OCI-LY3 (cell line): ENCODE results near the gene CGREF1.

Source experiments
- H2AFZ ChIP-seq: fragments of 200-600, 300-600 bp; shearing (Covaris generic); 2 replicates; pipeline ENCODE4 v1.6.0; 2014; ENCODE audit warnings: antibody characterized with exemption, low read depth, low read length
- H3K27ac ChIP-seq: fragments of 200-600, 300-600 bp; sonication (generic); 2 replicates; pipeline ENCODE4 v1.5.1; 2014; ENCODE audit warnings: mild to moderate bottlenecking, low read length, moderate library complexity, mixed read lengths
- H3K27me3 ChIP-seq: fragments of 200-600, 300-600 bp; sonication (generic); 2 replicates; pipeline ENCODE4 v1.6.1; 2014; ENCODE audit warnings: low read depth, low read length, mixed read lengths
- H3K36me3 ChIP-seq: fragments of 200-600, 300-600 bp; sonication (generic); replicated peaks from 2 replicates; pipeline ENCODE3; 2014; ENCODE audit warnings: low read depth, low read length, mixed read lengths
- H3K4me1 ChIP-seq: fragments of 300-600, 200-600 bp; sonication (generic); 2 replicates; pipeline ENCODE4 v1.6.1; 2014; ENCODE audit warnings: low read length, mixed read lengths
- H3K4me2 ChIP-seq: fragments of 200-600, 300-600 bp; sonication (generic); 2 replicates; pipeline ENCODE4 v1.6.1; 2014; ENCODE audit warnings: low read length, mixed read lengths
- H3K4me3 ChIP-seq: fragments of 300-600, 200-600 bp; sonication (generic); 2 replicates; pipeline ENCODE4 v1.5.1; 2014; ENCODE audit warnings: antibody characterized with exemption, mild to moderate bottlenecking, low read length, moderate library complexity
- H3K79me2 ChIP-seq: fragments of 300-600, 200-600 bp; shearing (Covaris generic); 2 replicates; pipeline ENCODE4 v1.6.1; 2014; ENCODE audit warnings: mild to moderate bottlenecking, low read length, mixed read lengths
- H3K9ac ChIP-seq: fragments of 300-600, 200-600 bp; shearing (Covaris generic); 2 replicates; pipeline ENCODE4 v1.6.0; 2014; ENCODE audit warnings: mild to moderate bottlenecking, low read length, moderate library complexity
- H3K9me3 ChIP-seq: fragments of 200-600, 300-600 bp; shearing (Covaris generic); 2 replicates; pipeline ENCODE4 v1.6.1; 2014; ENCODE audit warnings: low read length, mixed read lengths; ENCODE audit not compliant: insufficient read depth
- H4K20me1 ChIP-seq: fragments of 200-600, 300-600 bp; sonication (generic); 2 replicates; pipeline ENCODE4 v1.6.1; 2016; ENCODE audit warnings: low read length, mixed read lengths; ENCODE audit not compliant: insufficient read depth
- CTCF ChIP-seq: fragments of 200-600, 300-600 bp; sonication (generic); IDR thresholded peaks from 2 replicates; pipeline ENCODE4 v1.5.1; 2014; ENCODE audit warnings: antibody characterized with exemption, low read length, low read depth
- EZH2phosphoT487 ChIP-seq: fragments of 200-600 bp; shearing (Covaris generic); IDR thresholded peaks from 2 replicates; pipeline ENCODE4 v1.6.1; 2018; ENCODE audit warnings: antibody characterized with exemption, mixed run types, low read depth

CGREF1 gene

GRCh38 chr2:27071277-27071989 lies 47.5 kb downstream of the CGREF1 start, which contains the start of gene OST4:
OST4 (minus strand) TSS chr2:27071654.
- H3K4me1 ChIP-seq: peaks cover 18% of the 10 kb centered on the region

GRCh38 chr2:27070653-27071276 lies 48.2 kb downstream of the CGREF1 start:
- no peaks in the 10 kb centered on the region for H3K9me3 ChIP-seq
- peak overlapping the region; percentile 68; the same call in 1 of the 2 replicates for H2AFZ ChIP-seq
- peaks cover 18% of the 10 kb centered on the region for H3K4me1 ChIP-seq
- H4K20me1 ChIP-seq: no peaks in the 10 kb centered on the region
- H3K27ac ChIP-seq: peak overlapping the region; percentile 50
- H3K27me3 ChIP-seq: no peaks in the 10 kb centered on the region
- H3K79me2 ChIP-seq: peaks cover 31% of the 10 kb centered on the region
- peak overlapping the region; percentile 98 for H3K4me3 ChIP-seq
- peak overlapping the region; percentile 93 for H3K9ac ChIP-seq
- H3K36me3 ChIP-seq: peaks cover 31% of the 10 kb centered on the region
- TF ChIP-seq EZH2phosphoT487 (no peak), CTCF (no peak)
- peak overlapping the region; percentile 95 for H3K4me2 ChIP-seq

More at GRCh38 chr2:27071277-27071989, 47.5 kb downstream of the CGREF1 start, which contains the start of gene OST4:
- peak within 1 kb of the TSS; percentile 93 for H3K9ac ChIP-seq
- peak within 1 kb of the TSS; percentile 95 for H3K4me2 ChIP-seq
- H3K9me3 ChIP-seq: no peaks in the 10 kb centered on the region
- peak within 1 kb of the TSS; percentile 98 for H3K4me3 ChIP-seq
- H2AFZ ChIP-seq: peak within 1 kb of the TSS; percentile 84
- peaks cover 31% of the 10 kb centered on the region for H3K79me2 ChIP-seq
- H3K36me3 ChIP-seq: peaks cover 31% of the 10 kb centered on the region
- no peaks in the 10 kb centered on the region for H4K20me1 ChIP-seq
- TF ChIP-seq EZH2phosphoT487: no peak
- TF ChIP-seq CTCF: no peak
- peak within 1 kb of the TSS; percentile 55 for H3K27ac ChIP-seq
- H3K27me3 ChIP-seq: peaks cover 3% of the 10 kb centered on the region; the same call in 1 of the 2 replicates

- Histone ChIP-seq H3K36me3 (peaks cover 37% of the 10 kb centered on the region), H4K20me1 (no peaks in the 10 kb centered on the region), H3K4me1 (peaks cover 18% of the 10 kb centered on the region), H3K27ac (no peak overlapping the region), H3K9me3 (no peaks in the 10 kb centered on the region), H3K79me2 (peaks cover 31% of the 10 kb centered on the region), H3K4me2 (peak overlapping the region; percentile 95), H3K4me3 (peak overlapping the region; percentile 98), H3K9ac (peak overlapping the region; percentile 93; the same call in 1 of the 2 replicates), H3K27me3 (no peaks in the 10 kb centered on the region), H2AFZ (no peak overlapping the region)
- TF ChIP-seq CTCF: no peak
- no peak for TF ChIP-seq EZH2phosphoT487
Measured at GRCh38 chr2:27069961-27070618, 48.8 kb downstream of the CGREF1 start.

GRCh38 chr2:27069436-27069835 lies 49.5 kb downstream of the CGREF1 start:
- H3K9ac ChIP-seq: no peak overlapping the region
- no peak overlapping the region for H3K4me2 ChIP-seq
- TF ChIP-seq CTCF: no peak
- no peak for TF ChIP-seq EZH2phosphoT487
- peaks cover 18% of the 10 kb centered on the region for H3K4me1 ChIP-seq
- H3K4me3 ChIP-seq: no peak overlapping the region
- no peak overlapping the region for H2AFZ ChIP-seq
- no peaks in the 10 kb centered on the region for H4K20me1 ChIP-seq
- H3K36me3 ChIP-seq: peaks cover 37% of the 10 kb centered on the region
- no peaks in the 10 kb centered on the region for H3K27me3 ChIP-seq
- no peak overlapping the region for H3K27ac ChIP-seq
- peaks cover 31% of the 10 kb centered on the region for H3K79me2 ChIP-seq
- no peaks in the 10 kb centered on the region for H3K9me3 ChIP-seq
